ENCODE measurements around the gene ARPIN. TPM values are rescaled to one million over a fixed set of nuclear protein-coding genes. Genes with fewer than 3 reads are reported as not detected.
"Not testable (repeated sequence)": the region's sequence is repeated elsewhere in the genome, so short reads cannot be mapped to it uniquely, and the experiment has no call there.

The ARPIN gene
- total and polyA plus RNA-seq, 2 experiments from 2014 or later, result 0.79 to 2.8 TPM

GRCh38 chr15:89870006-89870405, 42.7 kb downstream of the ARPIN start:
- Histone ChIP-seq H3K79me2 (replicated peaks; ENCODE audit: insufficient read depth) (no peaks in the 10 kb centered on the region), H3K27me3 (ENCODE audit: insufficient read depth) (no peaks in the 10 kb centered on the region), H3K9me2 (ENCODE audit: insufficient read depth) (no peaks in the 10 kb centered on the region), H3F3A (replicated peaks; ENCODE audit: low read depth) (no peaks in the 10 kb centered on the region), H2AFZ (no peak overlapping the region), H3K4me1 (ENCODE audit: insufficient read depth) (no peaks in the 10 kb centered on the region), H3K36me3 (ENCODE audit: insufficient read depth) (no peaks in the 10 kb centered on the region), H3K27ac (ENCODE audit: low read depth) (no peak overlapping the region), H4K20me1 (replicated peaks; ENCODE audit: insufficient read depth) (no peaks in the 10 kb centered on the region; the same call in 1 of the 2 replicates), H3K4me3 (no peak overlapping the region), H3K4me2 (no peak overlapping the region)
- Mint-ChIP-seq H3K27me3 (ENCODE audit: insufficient read depth, low read depth, poor library complexity) (peaks cover 2% of the 10 kb centered on the region), H3K4me3 (no peak overlapping the region), H3K9me3 (peaks cover 17% of the 10 kb centered on the region), H3K27ac (no peak overlapping the region), H3K4me1 (no peaks in the 10 kb centered on the region), H3K36me3 (ENCODE audit: low read depth) (peaks cover 40% of the 10 kb centered on the region)
- no peak for DNase-seq (ENCODE audit: low spot score)
- ATAC-seq, result no peak
- no peak for TF ChIP-seq EZH2 (IDR thresholded peaks at IDR 0.05; ENCODE audit: low read depth, unreplicated experiment)
- no peak for TF ChIP-seq ZNF114 (CRISPR knock-in tag; IDR thresholded peaks at IDR 0.05)
- TF ChIP-seq POLR2AphosphoS5 (IDR thresholded peaks at IDR 0.05; ENCODE audit: low read depth), result no peak
- TF ChIP-seq ZNF331 (CRISPR knock-in tag; IDR thresholded peaks at IDR 0.05; ENCODE audit: low read depth), result no peak
- TF ChIP-seq EZH2phosphoT487 (IDR thresholded peaks at IDR 0.05; ENCODE audit: unreplicated experiment), result no peak
- no peak for TF ChIP-seq REST (IDR thresholded peaks at IDR 0.05; ENCODE audit: unreplicated experiment)

- H3K27me3 ChIP-seq (ENCODE audit: insufficient read depth); H3K4me2 ChIP-seq; H3K79me2 ChIP-seq (replicated peaks; ENCODE audit: insufficient read depth); H3K4me1 ChIP-seq (ENCODE audit: insufficient read depth); H3K27me3 Mint-ChIP-seq (ENCODE audit: insufficient read depth, low read depth, poor library complexity); H3K27ac Mint-ChIP-seq; DNase-seq (ENCODE audit: low spot score); H2AFZ ChIP-seq; H3K4me3 ChIP-seq; ATAC-seq; H3K36me3 ChIP-seq (ENCODE audit: insufficient read depth); H4K20me1 ChIP-seq (replicated peaks; ENCODE audit: insufficient read depth); H3K27ac ChIP-seq (ENCODE audit: low read depth); H3K4me1 Mint-ChIP-seq; H3K9me2 ChIP-seq (ENCODE audit: insufficient read depth); H3K4me3 Mint-ChIP-seq; H3F3A ChIP-seq (replicated peaks; ENCODE audit: low read depth): not testable (repeated sequence)
- peaks cover 40% of the 10 kb centered on the region for H3K36me3 Mint-ChIP-seq (ENCODE audit: low read depth)
- H3K9me3 Mint-ChIP-seq, result peaks cover 17% of the 10 kb centered on the region
Observed at GRCh38 chr15:89869490-89869889, 43.3 kb downstream of the ARPIN start.

- Histone ChIP-seq H3K4me1 (ENCODE audit: insufficient read depth) (no peaks in the 10 kb centered on the region), H3K27ac (ENCODE audit: low read depth) (no peak overlapping the region), H3K27me3 (ENCODE audit: insufficient read depth) (no peaks in the 10 kb centered on the region), H3F3A (replicated peaks; ENCODE audit: low read depth) (no peaks in the 10 kb centered on the region), H4K20me1 (replicated peaks; ENCODE audit: insufficient read depth) (peaks cover 8% of the 10 kb centered on the region; the same call in 1 of the 2 replicates), H3K4me2 (no peak overlapping the region), H2AFZ (no peak overlapping the region), H3K9me2 (ENCODE audit: insufficient read depth) (no peaks in the 10 kb centered on the region), H3K4me3 (no peak overlapping the region), H3K79me2 (replicated peaks; ENCODE audit: insufficient read depth) (no peaks in the 10 kb centered on the region), H3K36me3 (ENCODE audit: insufficient read depth) (no peaks in the 10 kb centered on the region)
- Mint-ChIP-seq H3K36me3 (ENCODE audit: low read depth) (peaks cover 25% of the 10 kb centered on the region), H3K4me1 (no peaks in the 10 kb centered on the region), H3K9me3 (peaks cover 17% of the 10 kb centered on the region), H3K4me3 (no peak overlapping the region), H3K27me3 (ENCODE audit: insufficient read depth, low read depth, poor library complexity) (peaks cover 2% of the 10 kb centered on the region), H3K27ac (no peak overlapping the region)
- ATAC-seq (no peak), DNase-seq (ENCODE audit: low spot score) (no peak)
- 0 out of 4 replicates have a peak, but pooled peaks of 1 of the 2 experiments have one; percentile 8 for TF ChIP-seq CTCF (conservative IDR thresholded peaks at IDR 0.05; ENCODE audit: low read depth in 2 of 2)
- no peak for TF ChIP-seq ZNF331 (CRISPR knock-in tag; IDR thresholded peaks at IDR 0.05; ENCODE audit: low read depth)
- TF ChIP-seq REST (IDR thresholded peaks at IDR 0.05; ENCODE audit: unreplicated experiment), result no peak
- TF ChIP-seq CREB1 (CRISPR knock-in tag; IDR thresholded peaks at IDR 0.05; ENCODE audit: low read depth), result no peak
- TF ChIP-seq ZNF114 (CRISPR knock-in tag; IDR thresholded peaks at IDR 0.05), result no peak
- no peak for TF ChIP-seq STAT1 (IDR thresholded peaks at IDR 0.05; ENCODE audit: unreplicated experiment)
Observed at GRCh38 chr15:89864958-89865739, 47.6 kb downstream of the ARPIN start.
